Smooth muscle cell (in vitro differentiated cells): Measurements from ENCODE around the gene DNAJC6. TPM values are rescaled to one million over a fixed set of nuclear protein-coding genes. Genes with fewer than 3 reads are reported as not detected.

ENCODE experiments used
- DNase-seq: peaks from one replicate; lab custom pipeline; 2025; ENCODE audit not compliant: unreplicated experiment; lab: John Stamatoyannopoulos, UW
- H2AFZ ChIP-seq: fragments of 200-600 bp; sonication (generic); 2 replicates; pipeline ENCODE4 v1.6.0; 2016; ENCODE audit warnings: antibody characterized with exemption, low read depth, mild to moderate bottlenecking
- H3F3A ChIP-seq: fragments of 200-600 bp; sonication (generic); 2 replicates; pipeline ENCODE4 v1.6.0; 2017; ENCODE audit warnings: antibody characterized with exemption, low read depth
- H3K27ac ChIP-seq: fragments of 200-600 bp; sonication (generic); 2 replicates; pipeline ENCODE4 v1.5.1; 2016; ENCODE audit warnings: low read depth, mild to moderate bottlenecking
- H3K27me3 ChIP-seq: fragments of 200-600 bp; sonication (generic); 2 replicates; pipeline ENCODE4 v1.6.1; 2016; ENCODE audit warnings: low read depth, mild to moderate bottlenecking
- H3K36me3 ChIP-seq: fragments of 200-600 bp; sonication (generic); 2 replicates; pipeline ENCODE4 v1.5.1; 2016; ENCODE audit warnings: low read depth
- H3K4me1 ChIP-seq: fragments of 200-600 bp; sonication (generic); 2 replicates; pipeline ENCODE4 v1.5.1; 2016; ENCODE audit warnings: low read depth
- H3K4me2 ChIP-seq: fragments of 200-600 bp; sonication (generic); 2 replicates; pipeline ENCODE4 v1.6.0; 2016; ENCODE audit warnings: mild to moderate bottlenecking
- H3K4me3 ChIP-seq: fragments of 200-600 bp; sonication (generic); 2 replicates; pipeline ENCODE4 v1.5.1; 2016; ENCODE audit warnings: mild to moderate bottlenecking
- H3K79me2 ChIP-seq: fragments of 200-600 bp; sonication (generic); 2 replicates; pipeline ENCODE4 v1.6.0; 2016; ENCODE audit warnings: low read depth, mild to moderate bottlenecking
- H3K9ac ChIP-seq: fragments of 200-600 bp; sonication (generic); 2 replicates; pipeline ENCODE4 v1.6.0; 2016; ENCODE audit warnings: low read depth
- H3K9me3 ChIP-seq: fragments of 200-600 bp; sonication (generic); replicated peaks from 2 replicates; pipeline ENCODE4 v1.5.1; 2016; ENCODE audit warnings: low read depth
- H4K20me1 ChIP-seq: fragments of 200-600 bp; sonication (generic); 2 replicates; pipeline ENCODE4 v1.6.0; 2016; ENCODE audit warnings: low read depth
- WGBS: methylation state at CpG from one replicate; pipeline ENCODE4 v1.1.7; 2016; ENCODE audit warnings: low lambda C conversion rate; 5-methylcytosine and 5-hydroxymethylcytosine counted together
- polyA plus RNA-seq: library from polyadenylated mRNA; unstranded; fragments of >200 nt; fragmentation: Nextera tagmentation; extraction: Ambion mirVana; gene quantifications from 2 replicates; pipeline ENCODE4 v1.2.1, GENCODE V29; 2016
- total RNA-seq: library from RNA; depleted of rRNA; stranded (reverse); fragments of >200 nt; gene quantifications from 2 replicates; pipeline ENCODE4 v1.2.3, GENCODE V29; 2014
- TF ChIP-seq, protein P1 (sequence below): fragments of 200-600 bp; sonication (generic); IDR thresholded peaks from 2 replicates; pipeline ENCODE4 v1.5.1; 2017; ENCODE audit warnings: borderline replicate concordance, mild to moderate bottlenecking, antibody characterized with exemption; ENCODE audit not compliant: insufficient read depth, poor library complexity, severe bottlenecking

Gene DNAJC6
- total and polyA plus RNA-seq, 2 experiments from 2014 or later: 0.70 to 7.8 TPM

- no peaks in the 10 kb centered on the region for H3K79me2 ChIP-seq
- no peaks in the 10 kb centered on the region for H4K20me1 ChIP-seq
- H3K27ac ChIP-seq: no peak overlapping the region
- no peaks in the 10 kb centered on the region for H3K36me3 ChIP-seq
- no peak overlapping the region for H3K9ac ChIP-seq
- H3K4me1 ChIP-seq: no peaks in the 10 kb centered on the region
- no peak overlapping the region for H3K4me2 ChIP-seq
- H3K9me3 ChIP-seq: no peaks in the 10 kb centered on the region
- H3K27me3 ChIP-seq: no peaks in the 10 kb centered on the region
- TF ChIP-seq, protein P1, sequence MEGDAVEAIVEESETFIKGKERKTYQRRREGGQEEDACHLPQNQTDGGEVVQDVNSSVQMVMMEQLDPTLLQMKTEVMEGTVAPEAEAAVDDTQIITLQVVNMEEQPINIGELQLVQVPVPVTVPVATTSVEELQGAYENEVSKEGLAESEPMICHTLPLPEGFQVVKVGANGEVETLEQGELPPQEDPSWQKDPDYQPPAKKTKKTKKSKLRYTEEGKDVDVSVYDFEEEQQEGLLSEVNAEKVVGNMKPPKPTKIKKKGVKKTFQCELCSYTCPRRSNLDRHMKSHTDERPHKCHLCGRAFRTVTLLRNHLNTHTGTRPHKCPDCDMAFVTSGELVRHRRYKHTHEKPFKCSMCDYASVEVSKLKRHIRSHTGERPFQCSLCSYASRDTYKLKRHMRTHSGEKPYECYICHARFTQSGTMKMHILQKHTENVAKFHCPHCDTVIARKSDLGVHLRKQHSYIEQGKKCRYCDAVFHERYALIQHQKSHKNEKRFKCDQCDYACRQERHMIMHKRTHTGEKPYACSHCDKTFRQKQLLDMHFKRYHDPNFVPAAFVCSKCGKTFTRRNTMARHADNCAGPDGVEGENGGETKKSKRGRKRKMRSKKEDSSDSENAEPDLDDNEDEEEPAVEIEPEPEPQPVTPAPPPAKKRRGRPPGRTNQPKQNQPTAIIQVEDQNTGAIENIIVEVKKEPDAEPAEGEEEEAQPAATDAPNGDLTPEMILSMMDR: no peak
- H2AFZ ChIP-seq: no peak overlapping the region
- H3F3A ChIP-seq: no peaks in the 10 kb centered on the region
- DNase-seq: no peak
- 55% methylated on average over 3 of the region's 3 CpGs for WGBS
- no peak overlapping the region for H3K4me3 ChIP-seq
Observed at GRCh38 chr1:65343286-65343685, 33.9 kb downstream of the DNAJC6 start.

GRCh38 chr1:65344171-65344814 is 35.0 kb downstream of the DNAJC6 start:
- WGBS: 90% methylated on average over 3 of the region's 3 CpGs
- TF ChIP-seq, protein P1: no peak
- Histone ChIP-seq H3K9ac (no peak overlapping the region), H3K4me2 (no peak overlapping the region), H3F3A (no peaks in the 10 kb centered on the region), H3K79me2 (no peaks in the 10 kb centered on the region), H4K20me1 (no peaks in the 10 kb centered on the region), H3K27me3 (no peaks in the 10 kb centered on the region), H3K4me3 (no peak overlapping the region), H3K9me3 (no peaks in the 10 kb centered on the region), H2AFZ (no peak overlapping the region), H3K27ac (no peak overlapping the region), H3K36me3 (no peaks in the 10 kb centered on the region), H3K4me1 (no peaks in the 10 kb centered on the region)
- no peak for DNase-seq

DNA sequence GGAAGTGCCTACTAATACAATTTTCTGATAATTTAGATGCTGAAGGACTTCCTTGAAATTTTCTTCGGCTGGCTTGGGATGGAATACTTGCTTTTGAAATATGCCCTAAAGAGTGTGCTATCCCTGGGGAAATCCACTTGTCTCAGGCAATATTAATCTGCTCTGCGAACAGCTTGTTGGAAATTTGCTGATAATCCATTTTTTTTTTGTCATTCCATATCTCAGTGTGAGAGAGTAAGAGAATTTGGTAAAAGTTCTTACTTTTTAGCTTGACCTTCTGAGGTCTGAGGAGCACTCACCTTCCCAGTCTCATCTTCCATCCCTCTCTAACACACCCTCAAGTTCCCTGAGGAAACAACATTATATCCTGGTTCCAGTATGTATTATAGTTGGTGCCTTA is 36.8 kb downstream of the DNAJC6 start:
- no peak for DNase-seq

More for the DNA sequence above, 36.8 kb downstream of the DNAJC6 start:
- H3K4me3 ChIP-seq: no peak overlapping the region
- no peaks in the 10 kb centered on the region for H3F3A ChIP-seq
- WGBS: 94% methylated on average over 2 of the region's 2 CpGs
- no peak overlapping the region for H3K9ac ChIP-seq
- no peak overlapping the region for H2AFZ ChIP-seq
- no peaks in the 10 kb centered on the region for H3K27me3 ChIP-seq
- no peaks in the 10 kb centered on the region for H3K36me3 ChIP-seq
- TF ChIP-seq, protein P1: no peak
- no peaks in the 10 kb centered on the region for H3K79me2 ChIP-seq
- no peak overlapping the region for H3K4me2 ChIP-seq
- H3K9me3 ChIP-seq: no peaks in the 10 kb centered on the region
- no peak overlapping the region for H3K27ac ChIP-seq
- H3K4me1 ChIP-seq: no peaks in the 10 kb centered on the region
- no peaks in the 10 kb centered on the region for H4K20me1 ChIP-seq
